Liver (tissue), 9 donors: Measurements from ENCODE around the gene CARD14. TPM values are rescaled to one million over a fixed set of nuclear protein-coding genes. Genes with fewer than 3 reads are reported as not detected.

Experiments used
- DNase-seq: peaks from one replicate; pipeline ENCODE4 v3.0.0-alpha.2; 2017; ENCODE audit warnings: low spot score
- H3K27ac ChIP-seq, 2 donors: one replicate each; pipeline ENCODE4 v1.7.0; 2013; ENCODE audit warnings: inconsistent platforms in 2 of 2, low read length in 2 of 2, control low read depth in 1 of 2, low read depth in 1 of 2, mild to moderate bottlenecking in 1 of 2
- H3K27me3 ChIP-seq, 4 donors: one replicate each; pipeline versions ENCODE4 v1.6.1 to v1.7.0; 2013; ENCODE audit warnings: low read length in 3 of 4, inconsistent platforms in 1 of 4, mild to moderate bottlenecking in 1 of 4, moderate library complexity in 1 of 4; ENCODE audit not compliant: control insufficient read depth in 4 of 4, insufficient read depth in 4 of 4
- H3K36me3 ChIP-seq, 4 donors: one replicate each; pipeline versions ENCODE4 v1.6.1 to v1.7.0; 2013; ENCODE audit warnings: low read length in 3 of 4, mild to moderate bottlenecking in 3 of 4, low read depth in 1 of 4, moderate library complexity in 1 of 4; ENCODE audit not compliant: control insufficient read depth in 4 of 4, insufficient read depth in 3 of 4
- H3K4me1 ChIP-seq, 4 donors: one replicate each; pipeline versions ENCODE4 v1.6.1 to v1.7.0; 2013; ENCODE audit warnings: low read length in 3 of 4, mild to moderate bottlenecking in 3 of 4, moderate library complexity in 1 of 4; ENCODE audit not compliant: control insufficient read depth in 4 of 4, insufficient read depth in 4 of 4
- H3K4me3 ChIP-seq, 3 donors: one replicate each; pipeline versions ENCODE4 v1.6.1 to v1.7.0; 2013; ENCODE audit warnings: low read length in 3 of 3, control low read depth in 1 of 3, low read depth in 1 of 3, mild to moderate bottlenecking in 1 of 3
- H3K9ac ChIP-seq, 2 donors: one replicate each; pipeline ENCODE4 v1.7.0; 2013; ENCODE audit warnings: low read length in 2 of 2, mild to moderate bottlenecking in 2 of 2, moderate library complexity in 2 of 2, control low read depth in 1 of 2, low read depth in 1 of 2
- H3K9me3 ChIP-seq, 4 donors: one replicate each; pipeline versions ENCODE4 v1.6.1 to v1.7.0; 2013; ENCODE audit warnings: low read length in 3 of 4; ENCODE audit not compliant: control insufficient read depth in 4 of 4
- EGR1 ChIP-seq, 2 donors: IDR thresholded peaks; 2 replicates each; pipeline ENCODE4 v1.6.1; 2016 to 2018; ENCODE audit warnings: antibody characterized with exemption in 2 of 2, low read depth in 2 of 2
- FOXA1 ChIP-seq: IDR thresholded peaks from 2 replicates; pipeline ENCODE4 v1.6.1; 2016; ENCODE audit warnings: antibody characterized with exemption
- FOXA2 ChIP-seq: IDR thresholded peaks from 2 replicates; pipeline ENCODE4 v1.6.1; 2016; ENCODE audit warnings: antibody characterized with exemption
- GABPA ChIP-seq, 2 donors: IDR thresholded peaks in 1 of 2; conservative IDR thresholded peaks in 1 of 2; 2 replicates each; pipeline ENCODE4 v1.6.1; 2016; ENCODE audit warnings: antibody characterized with exemption in 2 of 2, mild to moderate bottlenecking in 1 of 2, moderate library complexity in 1 of 2
- HNF4A ChIP-seq, 2 donors: conservative IDR thresholded peaks; 2 replicates each; pipeline ENCODE4 v1.6.1; 2016; ENCODE audit warnings: antibody characterized with exemption in 2 of 2, mild to moderate bottlenecking in 2 of 2
- HNF4G ChIP-seq: IDR thresholded peaks from 2 replicates; pipeline ENCODE4 v1.6.1; 2016; ENCODE audit warnings: antibody characterized with exemption
- JUND ChIP-seq, 2 donors: IDR thresholded peaks; 2 replicates each; pipeline ENCODE4 v1.6.1; 2016; ENCODE audit warnings: antibody characterized with exemption in 2 of 2
- NR2F2 ChIP-seq: IDR thresholded peaks from 2 replicates; pipeline ENCODE4 v1.6.1; 2016; ENCODE audit warnings: antibody characterized with exemption
- RAD21 ChIP-seq, 2 donors: IDR thresholded peaks; 2 replicates each; pipeline ENCODE4 v1.6.1; 2016; ENCODE audit warnings: antibody characterized with exemption in 2 of 2, mild to moderate bottlenecking in 2 of 2
- RXRA ChIP-seq, 2 donors: IDR thresholded peaks; 2 replicates each; pipeline ENCODE4 v1.6.1; 2017 to 2018; ENCODE audit warnings: antibody characterized with exemption in 2 of 2, mild to moderate bottlenecking in 1 of 2
- SP1 ChIP-seq: IDR thresholded peaks from 2 replicates; pipeline ENCODE4 v1.6.1; 2018; ENCODE audit warnings: antibody characterized with exemption, mild to moderate bottlenecking
- TAF1 ChIP-seq: conservative IDR thresholded peaks from 2 replicates; pipeline ENCODE4 v1.6.1; 2016; ENCODE audit warnings: antibody characterized with exemption, mild to moderate bottlenecking
- YY1 ChIP-seq: IDR thresholded peaks from 2 replicates; pipeline ENCODE4 v1.6.1; 2016; ENCODE audit warnings: antibody characterized with exemption, mild to moderate bottlenecking
- WGBS: extraction: QIAGEN DNeasy Blood & Tissue Kit; methylation state at CpG from one replicate; pipeline ENCODE4 v1.1.7; 2013; 5-methylcytosine and 5-hydroxymethylcytosine counted together
- polyA plus RNA-seq, 2 donors: library from polyadenylated mRNA; stranded (reverse) in 1 of 2; unstranded in 1 of 2; fragments of 200-250 nt in 1 of 2; fragments of >200 nt in 1 of 2; fragmentation: Nextera tagmentation in 1 of 2; extraction: Ambion mirVana in 1 of 2; gene quantifications; one replicate each; pipeline versions ENCODE4 v1.2.1 to v1.2.3, GENCODE V29; 2013 to 2015
- total RNA-seq, 2 donors: library from RNA; depleted of rRNA; stranded (reverse); fragments of >200 nt; gene quantifications; one replicate each; pipeline ENCODE4 v1.2.3, GENCODE V29; 2014
- TF ChIP-seq, protein P1 (sequence below): IDR thresholded peaks from 2 replicates; pipeline ENCODE4 v1.6.1; 2016; ENCODE audit warnings: antibody characterized with exemption
- TF ChIP-seq, protein P2 (sequence below): IDR thresholded peaks from 2 replicates; pipeline ENCODE4 v1.6.1; 2016; ENCODE audit warnings: antibody characterized with exemption
- TF ChIP-seq, protein P3 (sequence below): IDR thresholded peaks from 2 replicates; pipeline ENCODE4 v1.6.1; 2016; ENCODE audit warnings: antibody characterized with exemption
- TF ChIP-seq, protein P4 (sequence below): IDR thresholded peaks from 2 replicates; pipeline ENCODE4 v1.6.1; 2016; ENCODE audit warnings: antibody characterized with exemption, mild to moderate bottlenecking
- TF ChIP-seq, protein P5 (sequence below): fragments of 150-350 bp; IDR thresholded peaks from 2 replicates; pipeline ENCODE4 v1.5.1; 2017; ENCODE audit warnings: improper control_type of control experiment, low read depth, low read length; ENCODE audit not compliant: missing input control
- donor health status: healthy.
- donor health status: healthy.
- donor health status: healthy.
- donor health status: healthy.
- donor health status: healthy.

Gene CARD14
- total and polyA plus RNA-seq, 4 donors: 0.07 to 0.70 (median 0.29) TPM

DNA sequence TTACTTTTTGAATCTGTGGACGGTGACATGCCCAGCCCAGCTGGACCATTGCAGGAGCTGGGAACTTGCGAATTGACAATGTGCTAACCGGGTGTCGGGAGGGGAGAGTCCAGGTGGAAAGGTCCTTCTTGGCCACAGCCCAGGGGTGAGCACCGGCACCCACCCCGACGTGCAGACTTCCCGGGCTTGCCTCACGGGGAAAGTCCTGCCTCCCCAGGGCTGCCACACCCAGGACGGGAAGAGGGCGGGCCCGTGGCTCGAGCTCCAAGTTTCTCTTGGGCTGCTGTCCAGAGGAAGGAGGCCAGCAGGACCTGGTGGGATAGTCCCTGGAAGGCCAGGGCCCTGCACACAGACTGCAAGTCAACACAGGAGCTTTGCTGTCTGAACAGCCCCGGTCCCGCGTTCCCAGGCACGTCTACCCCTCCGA is 17.7 kb downstream of the CARD14 start:
- no peak for TF ChIP-seq NR2F2
- no peak for TF ChIP-seq RXRA (IDR thresholded peaks at IDR 0.05)
- TF ChIP-seq JUND (IDR thresholded peaks at IDR 0.05): no peak
- no peak for TF ChIP-seq FOXA1
- no peak for TF ChIP-seq YY1
- TF ChIP-seq, protein P1, sequence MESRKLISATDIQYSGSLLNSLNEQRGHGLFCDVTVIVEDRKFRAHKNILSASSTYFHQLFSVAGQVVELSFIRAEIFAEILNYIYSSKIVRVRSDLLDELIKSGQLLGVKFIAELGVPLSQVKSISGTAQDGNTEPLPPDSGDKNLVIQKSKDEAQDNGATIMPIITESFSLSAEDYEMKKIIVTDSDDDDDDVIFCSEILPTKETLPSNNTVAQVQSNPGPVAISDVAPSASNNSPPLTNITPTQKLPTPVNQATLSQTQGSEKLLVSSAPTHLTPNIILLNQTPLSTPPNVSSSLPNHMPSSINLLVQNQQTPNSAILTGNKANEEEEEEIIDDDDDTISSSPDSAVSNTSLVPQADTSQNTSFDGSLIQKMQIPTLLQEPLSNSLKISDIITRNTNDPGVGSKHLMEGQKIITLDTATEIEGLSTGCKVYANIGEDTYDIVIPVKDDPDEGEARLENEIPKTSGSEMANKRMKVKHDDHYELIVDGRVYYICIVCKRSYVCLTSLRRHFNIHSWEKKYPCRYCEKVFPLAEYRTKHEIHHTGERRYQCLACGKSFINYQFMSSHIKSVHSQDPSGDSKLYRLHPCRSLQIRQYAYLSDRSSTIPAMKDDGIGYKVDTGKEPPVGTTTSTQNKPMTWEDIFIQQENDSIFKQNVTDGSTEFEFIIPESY: no peak
- TF ChIP-seq HNF4A (conservative IDR thresholded peaks at IDR 0.05): no peak
- no peak for TF ChIP-seq EGR1 (IDR thresholded peaks at IDR 0.05; ENCODE audit: low read depth in 2 of 2)
- no peak for TF ChIP-seq TAF1
- TF ChIP-seq, protein P2, sequence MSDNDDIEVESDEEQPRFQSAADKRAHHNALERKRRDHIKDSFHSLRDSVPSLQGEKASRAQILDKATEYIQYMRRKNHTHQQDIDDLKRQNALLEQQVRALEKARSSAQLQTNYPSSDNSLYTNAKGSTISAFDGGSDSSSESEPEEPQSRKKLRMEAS: no peak
- TF ChIP-seq GABPA (IDR thresholded peaks at IDR 0.05 in 1 of 2, conservative IDR thresholded peaks at IDR 0.05 in 1 of 2): no peak
- TF ChIP-seq, protein P3, sequence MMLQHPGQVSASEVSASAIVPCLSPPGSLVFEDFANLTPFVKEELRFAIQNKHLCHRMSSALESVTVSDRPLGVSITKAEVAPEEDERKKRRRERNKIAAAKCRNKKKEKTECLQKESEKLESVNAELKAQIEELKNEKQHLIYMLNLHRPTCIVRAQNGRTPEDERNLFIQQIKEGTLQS: no peak
- no peak for TF ChIP-seq SP1
- no peak for TF ChIP-seq HNF4G
- TF ChIP-seq, protein P4, sequence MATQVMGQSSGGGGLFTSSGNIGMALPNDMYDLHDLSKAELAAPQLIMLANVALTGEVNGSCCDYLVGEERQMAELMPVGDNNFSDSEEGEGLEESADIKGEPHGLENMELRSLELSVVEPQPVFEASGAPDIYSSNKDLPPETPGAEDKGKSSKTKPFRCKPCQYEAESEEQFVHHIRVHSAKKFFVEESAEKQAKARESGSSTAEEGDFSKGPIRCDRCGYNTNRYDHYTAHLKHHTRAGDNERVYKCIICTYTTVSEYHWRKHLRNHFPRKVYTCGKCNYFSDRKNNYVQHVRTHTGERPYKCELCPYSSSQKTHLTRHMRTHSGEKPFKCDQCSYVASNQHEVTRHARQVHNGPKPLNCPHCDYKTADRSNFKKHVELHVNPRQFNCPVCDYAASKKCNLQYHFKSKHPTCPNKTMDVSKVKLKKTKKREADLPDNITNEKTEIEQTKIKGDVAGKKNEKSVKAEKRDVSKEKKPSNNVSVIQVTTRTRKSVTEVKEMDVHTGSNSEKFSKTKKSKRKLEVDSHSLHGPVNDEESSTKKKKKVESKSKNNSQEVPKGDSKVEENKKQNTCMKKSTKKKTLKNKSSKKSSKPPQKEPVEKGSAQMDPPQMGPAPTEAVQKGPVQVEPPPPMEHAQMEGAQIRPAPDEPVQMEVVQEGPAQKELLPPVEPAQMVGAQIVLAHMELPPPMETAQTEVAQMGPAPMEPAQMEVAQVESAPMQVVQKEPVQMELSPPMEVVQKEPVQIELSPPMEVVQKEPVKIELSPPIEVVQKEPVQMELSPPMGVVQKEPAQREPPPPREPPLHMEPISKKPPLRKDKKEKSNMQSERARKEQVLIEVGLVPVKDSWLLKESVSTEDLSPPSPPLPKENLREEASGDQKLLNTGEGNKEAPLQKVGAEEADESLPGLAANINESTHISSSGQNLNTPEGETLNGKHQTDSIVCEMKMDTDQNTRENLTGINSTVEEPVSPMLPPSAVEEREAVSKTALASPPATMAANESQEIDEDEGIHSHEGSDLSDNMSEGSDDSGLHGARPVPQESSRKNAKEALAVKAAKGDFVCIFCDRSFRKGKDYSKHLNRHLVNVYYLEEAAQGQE: no peak
- TF ChIP-seq, protein P5, sequence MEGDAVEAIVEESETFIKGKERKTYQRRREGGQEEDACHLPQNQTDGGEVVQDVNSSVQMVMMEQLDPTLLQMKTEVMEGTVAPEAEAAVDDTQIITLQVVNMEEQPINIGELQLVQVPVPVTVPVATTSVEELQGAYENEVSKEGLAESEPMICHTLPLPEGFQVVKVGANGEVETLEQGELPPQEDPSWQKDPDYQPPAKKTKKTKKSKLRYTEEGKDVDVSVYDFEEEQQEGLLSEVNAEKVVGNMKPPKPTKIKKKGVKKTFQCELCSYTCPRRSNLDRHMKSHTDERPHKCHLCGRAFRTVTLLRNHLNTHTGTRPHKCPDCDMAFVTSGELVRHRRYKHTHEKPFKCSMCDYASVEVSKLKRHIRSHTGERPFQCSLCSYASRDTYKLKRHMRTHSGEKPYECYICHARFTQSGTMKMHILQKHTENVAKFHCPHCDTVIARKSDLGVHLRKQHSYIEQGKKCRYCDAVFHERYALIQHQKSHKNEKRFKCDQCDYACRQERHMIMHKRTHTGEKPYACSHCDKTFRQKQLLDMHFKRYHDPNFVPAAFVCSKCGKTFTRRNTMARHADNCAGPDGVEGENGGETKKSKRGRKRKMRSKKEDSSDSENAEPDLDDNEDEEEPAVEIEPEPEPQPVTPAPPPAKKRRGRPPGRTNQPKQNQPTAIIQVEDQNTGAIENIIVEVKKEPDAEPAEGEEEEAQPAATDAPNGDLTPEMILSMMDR: no peak
- no peak for TF ChIP-seq FOXA2
- TF ChIP-seq RAD21 (IDR thresholded peaks at IDR 0.05): no peak
- H3K27me3 ChIP-seq: no peaks in the 10 kb centered on the region
- H3K27ac ChIP-seq: no peak overlapping the region
- no peak overlapping the region for H3K4me3 ChIP-seq
- WGBS: 48% methylated on average over 18 of the region's 18 CpGs
- no peak overlapping the region for H3K9ac ChIP-seq
- no peaks in the 10 kb centered on the region for H3K9me3 ChIP-seq
- no peaks in the 10 kb centered on the region for H3K36me3 ChIP-seq
- H3K4me1 ChIP-seq: no peaks in the 10 kb centered on the region
- no peak for DNase-seq
